Measurements from ENCODE around the gene TCF7L2. TPM values are rescaled to one million over a fixed set of nuclear protein-coding genes. Genes with fewer than 3 reads are reported as not detected.

The TCF7L2 gene
- total RNA-seq, 2 experiments from 2014 or later = 2.0 to 2.1 TPM

- H3K4me3 Mint-ChIP-seq = no peak overlapping the region
- no peaks in the 10 kb centered on the region for H3K4me1 Mint-ChIP-seq (ENCODE audit: low read depth)
- H3K27ac Mint-ChIP-seq = no peak overlapping the region
- no peaks in the 10 kb centered on the region for H3K9me3 Mint-ChIP-seq
- intact Hi-C loops (cut with micrococcal nuclease) = no loop called here
- no peaks in the 10 kb centered on the region for H3K36me3 Mint-ChIP-seq (ENCODE audit: low read depth)
- CTCF ChIA-PET = no interaction called here
- H3K27me3 Mint-ChIP-seq (ENCODE audit: low read depth) = peaks cover 48% of the 10 kb centered on the region
- DNase-seq = no peak
These were observed 23.8 kb downstream of the TCF7L2 start for GRCh38 chr10:112973805-112974204.

DNA sequence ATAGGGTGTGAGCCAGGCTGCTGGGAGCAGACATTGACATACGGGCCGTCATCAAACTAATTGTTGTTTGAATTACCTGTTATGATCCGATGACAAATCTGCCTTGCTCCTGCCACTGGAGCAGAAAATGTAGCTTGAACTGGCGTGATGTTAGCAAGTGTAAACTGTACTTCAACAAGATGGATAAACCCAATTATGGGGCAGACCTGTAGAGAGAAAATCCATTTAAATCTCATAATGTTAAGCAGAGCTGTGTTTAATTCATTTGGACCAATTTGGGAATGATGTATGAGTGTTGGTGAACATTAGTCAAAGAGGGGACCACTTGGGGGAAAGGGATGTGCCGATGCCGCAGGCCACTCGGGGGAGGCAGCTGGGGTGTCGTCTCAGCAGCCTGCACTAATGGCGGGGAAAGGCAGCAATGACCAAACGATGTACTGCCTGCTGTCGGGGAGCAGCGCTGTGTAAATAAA is 27.4 kb downstream of the TCF7L2 start:
- Mint-ChIP-seq H3K9me3 (no peaks in the 10 kb centered on the region), H3K4me3 (no peak overlapping the region), H3K36me3 (ENCODE audit: low read depth) (no peaks in the 10 kb centered on the region), H3K4me1 (ENCODE audit: low read depth) (peaks cover 11% of the 10 kb centered on the region), H3K27me3 (ENCODE audit: low read depth) (peaks cover 47% of the 10 kb centered on the region), H3K27ac (no peak overlapping the region)
- intact Hi-C loops (cut with micrococcal nuclease) = no loop called here
- DNase-seq = no peak
- CTCF ChIA-PET = no interaction called here

DNA sequence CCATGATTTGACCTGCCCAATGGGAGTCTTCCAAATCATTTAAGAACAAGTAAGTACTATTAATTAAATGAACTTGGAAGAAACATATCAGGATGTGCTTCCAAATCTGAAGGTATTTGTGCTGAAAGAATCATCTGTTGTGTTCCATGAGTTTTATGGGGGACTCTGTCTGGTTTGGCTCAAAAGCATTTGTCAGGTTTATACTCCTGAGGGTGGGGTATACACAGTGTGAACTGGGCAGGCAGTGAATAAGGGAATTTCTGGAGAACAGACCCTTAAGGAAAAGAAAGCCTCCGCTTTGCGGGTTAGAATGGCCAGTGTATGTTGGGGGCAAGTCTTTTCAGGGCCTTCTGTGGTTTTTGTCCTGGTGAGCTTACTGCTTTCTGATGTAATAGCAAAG is 29.9 kb downstream of the TCF7L2 start:
- H3K9me3 Mint-ChIP-seq = no peaks in the 10 kb centered on the region
- H3K36me3 Mint-ChIP-seq (ENCODE audit: low read depth) = no peaks in the 10 kb centered on the region
- peaks cover 11% of the 10 kb centered on the region for H3K4me1 Mint-ChIP-seq (ENCODE audit: low read depth)
- no peak for DNase-seq
- H3K4me3 Mint-ChIP-seq = no peak overlapping the region
- peaks cover 59% of the 10 kb centered on the region for H3K27me3 Mint-ChIP-seq (ENCODE audit: low read depth)
- intact Hi-C loops (cut with micrococcal nuclease) = loop anchor here (2.0 to 10.0 kb wide), 4 partner anchors 115 to 705 kb away; no protein-coding TSS in a partner anchor
- H3K27ac Mint-ChIP-seq = no peak overlapping the region
- CTCF ChIA-PET = no interaction called here

DNA sequence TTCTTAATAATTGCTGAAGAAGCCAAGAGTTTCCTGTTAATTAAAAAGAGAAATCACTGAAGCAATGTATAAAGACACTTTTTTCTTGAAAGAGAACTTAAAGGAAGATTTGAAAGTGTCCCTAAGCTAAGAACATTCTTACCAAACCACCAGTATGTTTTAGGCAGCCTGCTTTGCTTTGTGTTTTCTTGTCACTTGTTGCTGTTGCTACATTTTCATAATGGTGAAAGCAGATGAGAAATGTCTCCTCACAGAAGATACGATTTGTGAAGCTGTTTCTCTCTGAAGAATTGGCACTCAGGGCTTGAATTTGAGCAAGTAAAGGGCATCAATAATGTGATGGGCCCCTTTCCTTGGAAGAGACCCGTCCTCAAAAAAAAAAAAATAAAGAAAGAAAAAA is 30.9 kb downstream of the TCF7L2 start:
- H3K27ac Mint-ChIP-seq = no peak overlapping the region
- CTCF ChIA-PET = no interaction called here
- no peak for DNase-seq
- H3K4me1 Mint-ChIP-seq (ENCODE audit: low read depth) = peaks cover 18% of the 10 kb centered on the region
- H3K4me3 Mint-ChIP-seq = no peak overlapping the region
- no peaks in the 10 kb centered on the region for H3K36me3 Mint-ChIP-seq (ENCODE audit: low read depth)
- peaks cover 62% of the 10 kb centered on the region for H3K27me3 Mint-ChIP-seq (ENCODE audit: low read depth)
- intact Hi-C loops (cut with micrococcal nuclease) = loop anchor here (1.0 to 10.0 kb wide), 7 partner anchors 26 to 704 kb away; partner anchors contain the start of gene TCF7L2
- no peaks in the 10 kb centered on the region for H3K9me3 Mint-ChIP-seq

- H3K27me3 Mint-ChIP-seq (ENCODE audit: low read depth) = peaks cover 61% of the 10 kb centered on the region
- CTCF ChIA-PET = no interaction called here
- DNase-seq = peak; percentile 73
- peaks cover 24% of the 10 kb centered on the region for H3K4me1 Mint-ChIP-seq (ENCODE audit: low read depth)
- no peak overlapping the region for H3K4me3 Mint-ChIP-seq
- no peaks in the 10 kb centered on the region for H3K36me3 Mint-ChIP-seq (ENCODE audit: low read depth)
- H3K27ac Mint-ChIP-seq = no peak overlapping the region
- intact Hi-C loops (cut with micrococcal nuclease) = loop anchor here (1.0 to 10.0 kb wide), 7 partner anchors 26 to 703 kb away; partner anchors contain the start of gene TCF7L2
- H3K9me3 Mint-ChIP-seq = no peaks in the 10 kb centered on the region
These were observed 31.5 kb downstream of the TCF7L2 start for GRCh38 chr10:112981553-112981952.

- Mint-ChIP-seq H3K4me3 (no peak overlapping the region), H3K36me3 (ENCODE audit: low read depth) (no peaks in the 10 kb centered on the region), H3K4me1 (ENCODE audit: low read depth) (peaks cover 32% of the 10 kb centered on the region), H3K9me3 (no peaks in the 10 kb centered on the region), H3K27ac (no peak overlapping the region), H3K27me3 (ENCODE audit: low read depth) (peaks cover 64% of the 10 kb centered on the region)
- CTCF ChIA-PET = no interaction called here
- intact Hi-C loops (cut with micrococcal nuclease) = loop anchor here (5.0 to 10.0 kb wide), 3 partner anchors 451 to 701 kb away; no protein-coding TSS in a partner anchor
- DNase-seq = no peak
These were observed 33.5 kb downstream of the TCF7L2 start for GRCh38 chr10:112983444-112984056.

- H3K27ac Mint-ChIP-seq = no peak overlapping the region
- H3K4me1 Mint-ChIP-seq (ENCODE audit: low read depth) = peaks cover 32% of the 10 kb centered on the region
- peaks cover 66% of the 10 kb centered on the region for H3K27me3 Mint-ChIP-seq (ENCODE audit: low read depth)
- intact Hi-C loops (cut with micrococcal nuclease) = loop anchor here (5.0 to 10.0 kb wide), 3 partner anchors 452 to 700 kb away; no protein-coding TSS in a partner anchor
- CTCF ChIA-PET = no interaction called here
- no peaks in the 10 kb centered on the region for H3K9me3 Mint-ChIP-seq
- no peaks in the 10 kb centered on the region for H3K36me3 Mint-ChIP-seq (ENCODE audit: low read depth)
- DNase-seq = no peak
- H3K4me3 Mint-ChIP-seq = no peak overlapping the region
These were observed 34.7 kb downstream of the TCF7L2 start for GRCh38 chr10:112984756-112985155.

DNA sequence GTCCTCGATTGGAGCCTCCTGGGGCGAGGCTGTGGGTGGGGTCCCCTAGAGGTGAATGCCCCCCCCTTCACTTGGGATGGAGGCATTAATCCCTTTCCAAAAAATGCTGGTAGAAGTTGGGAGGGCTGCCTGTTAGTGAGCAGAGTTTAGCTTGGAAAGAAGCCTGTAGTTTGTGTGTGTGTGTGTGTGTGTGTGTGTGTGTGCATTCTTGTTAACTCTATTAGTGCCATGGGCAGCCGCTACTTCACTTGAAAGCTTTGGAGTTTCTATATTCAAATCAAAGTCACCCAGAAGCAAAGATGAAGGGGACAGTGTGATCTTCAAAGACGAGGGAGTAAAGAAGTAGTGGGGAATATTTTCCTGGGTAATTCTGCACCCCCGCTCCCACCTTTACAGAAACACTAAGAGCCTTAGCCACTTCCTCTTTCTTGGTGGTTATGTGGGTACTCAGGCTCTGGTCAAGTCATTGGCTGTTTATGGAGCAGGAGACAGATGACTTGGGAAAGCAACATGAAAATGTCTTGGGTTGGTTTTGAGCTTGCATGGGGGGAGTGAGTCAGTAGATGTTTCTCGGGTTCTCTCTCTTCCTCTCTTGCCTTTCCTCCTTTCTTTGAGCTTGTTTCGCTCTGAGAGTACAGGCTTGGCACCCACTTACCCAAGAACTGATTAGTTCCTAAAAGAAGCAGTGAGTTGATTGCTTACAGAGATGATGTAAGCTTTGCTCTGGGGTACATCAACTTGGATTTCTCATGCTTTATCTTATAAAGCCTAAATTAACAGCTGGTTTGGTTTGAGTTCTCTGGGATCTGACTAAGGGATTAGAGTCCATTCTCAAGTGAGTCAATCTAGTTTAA is 35.9 kb downstream of the TCF7L2 start:
- Mint-ChIP-seq H3K9me3 (no peaks in the 10 kb centered on the region), H3K4me1 (ENCODE audit: low read depth) (peaks cover 32% of the 10 kb centered on the region), H3K27me3 (ENCODE audit: low read depth) (peaks cover 65% of the 10 kb centered on the region), H3K4me3 (peak overlapping the region; percentile 32), H3K27ac (no peak overlapping the region), H3K36me3 (ENCODE audit: low read depth) (no peaks in the 10 kb centered on the region)
- DNase-seq = peak; percentile 56
- CTCF ChIA-PET = no interaction called here
- intact Hi-C loops (cut with micrococcal nuclease) = loop anchor here (1.0 to 10.0 kb wide), 6 partner anchors 21 to 699 kb away; partner anchors contain the start of gene TCF7L2

DNA sequence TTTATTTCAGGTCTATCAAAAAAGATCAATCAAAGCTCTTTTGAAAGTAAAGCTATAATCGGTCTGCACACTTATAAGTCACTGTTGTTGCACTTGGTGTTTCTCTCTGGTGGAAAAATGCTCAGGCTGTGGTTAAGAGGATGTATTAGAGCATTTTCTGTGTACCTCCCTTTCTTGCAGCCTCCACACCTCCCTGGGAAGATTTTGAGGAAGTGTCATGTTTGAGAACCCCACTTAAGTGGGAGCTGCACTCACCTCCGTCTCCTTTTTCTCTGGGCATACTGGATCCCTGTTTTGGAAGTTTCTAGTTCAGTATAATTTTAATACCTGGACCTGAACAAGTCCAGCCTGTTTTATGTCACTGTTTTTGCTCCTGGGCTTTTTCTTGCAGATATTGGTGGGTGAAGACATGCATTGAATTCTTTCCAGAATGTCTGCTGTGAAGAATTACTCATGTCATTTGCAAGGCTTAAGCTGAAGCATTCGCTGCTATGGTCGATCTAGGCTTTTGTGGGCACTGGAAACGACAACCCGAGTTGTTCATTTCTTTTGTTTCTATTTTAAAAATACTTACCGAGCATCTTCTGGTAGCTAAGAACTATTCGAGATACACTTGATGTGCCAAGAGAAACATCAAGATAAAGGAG is 36.6 kb downstream of the TCF7L2 start:
- Mint-ChIP-seq H3K36me3 (ENCODE audit: low read depth) (no peaks in the 10 kb centered on the region), H3K27me3 (ENCODE audit: low read depth) (peaks cover 68% of the 10 kb centered on the region), H3K9me3 (no peaks in the 10 kb centered on the region), H3K4me1 (ENCODE audit: low read depth) (peaks cover 24% of the 10 kb centered on the region), H3K27ac (peak overlapping the region; percentile 36), H3K4me3 (peak overlapping the region; percentile 32)
- CTCF ChIA-PET = no interaction called here
- no peak for DNase-seq
- intact Hi-C loops (cut with micrococcal nuclease) = loop anchor here (1.0 to 10.0 kb wide), 6 partner anchors 21 to 698 kb away; partner anchors contain the start of gene TCF7L2

DNA sequence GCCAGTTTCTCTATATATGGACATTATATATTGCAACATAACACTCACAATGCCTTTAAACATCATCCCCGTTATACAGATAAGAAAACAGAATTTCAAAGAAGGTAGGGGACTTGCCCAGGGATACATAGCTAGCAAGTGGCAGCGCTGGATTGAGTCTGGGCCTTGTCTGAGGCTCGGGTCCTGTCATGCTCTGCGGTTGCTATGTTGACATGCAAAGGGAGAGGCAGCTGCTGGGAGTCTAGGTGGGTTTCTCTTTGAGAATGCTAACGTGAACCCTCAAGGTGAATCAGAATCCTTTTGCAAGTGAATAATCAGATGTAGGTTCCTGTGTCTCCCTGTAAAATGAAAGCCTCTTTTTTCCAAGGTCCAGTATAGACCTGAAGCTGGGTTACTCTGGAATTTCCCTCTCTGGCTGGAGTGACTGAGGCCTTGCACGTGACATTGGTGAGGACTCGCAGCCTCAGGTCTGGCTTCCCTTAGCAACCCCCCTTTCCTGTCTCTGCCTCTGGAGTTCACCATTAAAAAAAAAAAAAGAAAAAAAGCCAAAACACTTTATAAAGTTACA is 38.9 kb downstream of the TCF7L2 start:
- CTCF ChIA-PET = no interaction called here
- Mint-ChIP-seq H3K36me3 (ENCODE audit: low read depth) (no peaks in the 10 kb centered on the region), H3K4me3 (no peak overlapping the region)

DNA sequence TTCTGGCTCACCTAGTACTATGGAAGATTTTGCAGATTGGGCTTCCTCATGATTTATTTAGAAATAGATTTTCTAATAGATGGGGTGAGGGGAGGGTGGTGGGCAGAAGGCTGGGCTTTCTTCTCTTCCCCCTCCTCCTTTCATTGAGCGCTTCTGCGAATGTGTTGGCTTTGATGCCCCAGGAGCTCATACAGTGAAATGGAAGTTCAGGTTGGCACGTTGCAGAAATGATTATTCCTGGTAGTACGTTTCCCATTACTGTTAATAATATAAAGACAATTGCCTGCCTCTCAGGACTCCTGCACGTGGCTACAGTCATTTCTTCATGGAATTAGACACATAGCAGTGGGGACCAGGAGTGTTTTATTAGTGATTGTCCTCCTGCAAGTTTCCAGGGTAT is 39.8 kb downstream of the TCF7L2 start:
- H3K9me3 Mint-ChIP-seq = no peaks in the 10 kb centered on the region
- no peaks in the 10 kb centered on the region for H3K36me3 Mint-ChIP-seq (ENCODE audit: low read depth)
- DNase-seq = no peak
- H3K27ac Mint-ChIP-seq = no peak overlapping the region
- CTCF ChIA-PET = no interaction called here
- intact Hi-C loops (cut with micrococcal nuclease) = loop anchor here (10.0 kb wide), 2 partner anchors 605 to 695 kb away; no protein-coding TSS in a partner anchor
- H3K4me3 Mint-ChIP-seq = no peak overlapping the region
- H3K4me1 Mint-ChIP-seq (ENCODE audit: low read depth) = peaks cover 20% of the 10 kb centered on the region
- H3K27me3 Mint-ChIP-seq (ENCODE audit: low read depth) = peaks cover 57% of the 10 kb centered on the region

More for the DNA sequence above, 38.9 kb downstream of the TCF7L2 start:
- peaks cover 59% of the 10 kb centered on the region for H3K27me3 Mint-ChIP-seq (ENCODE audit: low read depth)
- no peak for DNase-seq
- intact Hi-C loops (cut with micrococcal nuclease) = loop anchor here (10.0 kb wide), 2 partner anchors 604 to 696 kb away; no protein-coding TSS in a partner anchor
- H3K9me3 Mint-ChIP-seq = no peaks in the 10 kb centered on the region
- no peak overlapping the region for H3K27ac Mint-ChIP-seq
- peaks cover 20% of the 10 kb centered on the region for H3K4me1 Mint-ChIP-seq (ENCODE audit: low read depth)

DNA sequence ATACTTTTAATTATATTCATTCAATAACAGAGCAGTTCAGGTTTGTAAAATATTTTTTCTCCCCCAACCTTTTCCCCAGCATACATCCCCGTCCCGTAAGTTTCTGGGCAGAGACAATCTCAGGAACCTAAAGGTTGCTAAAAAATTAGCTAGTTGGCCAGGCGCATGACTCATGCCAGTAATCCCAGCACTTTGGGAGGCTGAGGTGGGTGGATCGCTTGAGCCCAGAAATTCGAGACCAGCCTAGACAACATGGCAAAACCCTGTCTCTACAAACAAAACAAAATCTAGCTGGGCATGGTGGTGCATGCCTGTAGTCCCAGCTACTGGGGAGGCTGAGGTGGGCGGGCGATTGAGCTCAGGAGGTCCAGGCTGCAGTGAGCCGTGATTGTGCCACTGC is 40.2 kb downstream of the TCF7L2 start:
- intact Hi-C loops (cut with micrococcal nuclease) = no loop called here
- no peak overlapping the region for H3K27ac Mint-ChIP-seq

More for the DNA sequence above, 40.2 kb downstream of the TCF7L2 start:
- H3K36me3 Mint-ChIP-seq (ENCODE audit: low read depth) = no peaks in the 10 kb centered on the region
- CTCF ChIA-PET = interaction anchor here (0.6 kb wide), 1 partner anchor 41 kb away, joined by 4 read pairs; no protein-coding TSS in a partner anchor
- H3K9me3 Mint-ChIP-seq = no peaks in the 10 kb centered on the region
- DNase-seq = no peak
- no peak overlapping the region for H3K4me3 Mint-ChIP-seq
- peaks cover 56% of the 10 kb centered on the region for H3K27me3 Mint-ChIP-seq (ENCODE audit: low read depth)
- H3K4me1 Mint-ChIP-seq (ENCODE audit: low read depth) = peaks cover 20% of the 10 kb centered on the region

All from activated naive CD4-positive, alpha-beta T cell treated with anti-CD3 and anti-CD28 coated beads for 36 hours (primary cell).